AG10803 (cell line): Measurements from ENCODE around the gene ATAD3A.

Experiments
- DNase-seq: peaks from one replicate; pipeline ENCODE4 v3.0.0; 2010; ENCODE audit warnings: low read depth
- H3K4me3 ChIP-seq: 2 replicates; pipeline ENCODE4 v1.5.1; 2011; ENCODE audit warnings: mild to moderate bottlenecking, low read length, control low read depth
- CTCF ChIP-seq: conservative IDR thresholded peaks from 2 replicates; pipeline ENCODE4 v1.5.1; 2011; ENCODE audit warnings: mild to moderate bottlenecking, low read length, control low read depth, inconsistent platforms

The ATAD3A gene

GRCh38 chr1:1536938-1537546 lies 25.1 kb downstream of the ATAD3A start:
- no peak overlapping the region for H3K4me3 ChIP-seq
- TF ChIP-seq CTCF = no peak
- no peak for DNase-seq

GRCh38 chr1:1537626-1538250 lies 25.8 kb downstream of the ATAD3A start:
- no peak for DNase-seq
- no peak for TF ChIP-seq CTCF
- no peak overlapping the region for H3K4me3 ChIP-seq

- TF ChIP-seq CTCF = no peak
- no peak overlapping the region; the same call in 1 of the 2 replicates for H3K4me3 ChIP-seq
- DNase-seq = no peak
These were observed 26.4 kb downstream of the ATAD3A start for GRCh38 chr1:1538334-1538733.

GRCh38 chr1:1538989-1539309 lies 27.0 kb downstream of the ATAD3A start:
- peak overlapping the region; percentile 69 for H3K4me3 ChIP-seq
- no peak for DNase-seq
- TF ChIP-seq CTCF = no peak

GRCh38 chr1:1539310-1540089 lies 27.5 kb downstream of the ATAD3A start:
- DNase-seq = peak; percentile 33
- H3K4me3 ChIP-seq = peak overlapping the region; percentile 69
- TF ChIP-seq CTCF = no peak

- DNase-seq = peak; percentile 73
- peak within 1 kb of the TSS; percentile 69 for H3K4me3 ChIP-seq
- TF ChIP-seq CTCF = no peak
These were observed 28.3 kb downstream of the ATAD3A start, which contains the start of gene TMEM240 for GRCh38 chr1:1540090-1540817. Gene TMEM240, minus strand, starts transcription at chr1:1540624. Its CDS starts 278 bp downstream, at chr1:1540346.
